ENCODE data around the gene SYT7.
"Not testable (repeated sequence)": the region's sequence is repeated elsewhere in the genome, so short reads cannot be mapped to it uniquely, and the experiment has no call there.

The SYT7 gene

DNA sequence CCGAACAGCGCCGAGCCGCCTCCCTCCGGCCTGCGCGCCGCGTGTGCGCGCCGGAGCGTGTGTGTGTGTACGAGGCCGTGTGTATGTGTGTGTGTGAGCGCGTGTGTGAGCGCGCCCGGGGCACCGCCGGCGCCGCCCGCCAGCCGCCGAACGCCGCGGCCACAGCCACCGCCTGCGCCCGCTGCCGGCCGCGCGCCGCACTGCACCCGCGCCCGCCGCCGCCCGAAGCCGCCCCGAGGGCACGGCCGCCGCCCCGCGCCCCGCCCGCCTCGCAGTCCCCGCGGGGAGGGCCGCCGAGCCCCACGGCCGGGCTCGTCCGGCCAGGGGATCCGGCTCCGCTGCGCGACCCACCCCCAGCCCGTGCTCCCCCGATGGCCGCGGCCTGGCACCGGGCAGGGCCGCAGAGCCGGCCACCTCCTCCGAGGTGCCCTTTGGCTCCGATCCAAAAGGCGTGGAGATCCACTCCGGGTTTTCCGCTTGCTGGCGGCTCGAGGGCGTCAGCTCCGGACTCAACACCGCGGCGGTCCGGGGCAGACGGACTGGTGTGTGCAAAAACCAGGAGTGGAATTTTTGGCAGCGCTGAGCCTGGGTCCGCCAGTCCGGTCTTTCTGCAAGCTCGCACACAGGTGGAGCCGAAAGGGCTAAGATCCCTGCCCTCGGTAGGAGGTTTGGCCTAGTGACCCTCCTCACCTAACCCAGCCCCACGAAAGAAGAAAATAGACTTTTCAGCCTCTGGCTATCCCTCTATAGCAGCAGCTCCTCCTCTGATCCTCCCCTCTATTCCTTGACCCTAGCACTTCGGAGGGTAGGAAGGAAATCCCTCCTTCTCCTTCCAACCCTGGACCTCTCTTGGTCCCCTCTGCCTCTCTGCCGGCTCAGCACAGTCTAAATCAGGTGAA lies at the start of gene SYT7:
Gene SYT7 (minus strand): TSS at position 47 of the 899 bp plus-strand sequence. CDS start 256 bp downstream, outside the sequence.
- peak; percentile 99 for DNase-seq
- Mint-ChIP-seq H3K36me3 (ENCODE audit: low read depth) (no peaks in the 10 kb centered on the region), H3K4me3 (peak within 1 kb of the TSS; percentile 69), H3K27ac (peak within 1 kb of the TSS; percentile 50), H3K9me3 (no peaks in the 10 kb centered on the region), H3K4me1 (ENCODE audit: low read depth) (peaks cover 8% of the 10 kb centered on the region), H3K27me3 (peaks cover 43% of the 10 kb centered on the region)

DNA sequence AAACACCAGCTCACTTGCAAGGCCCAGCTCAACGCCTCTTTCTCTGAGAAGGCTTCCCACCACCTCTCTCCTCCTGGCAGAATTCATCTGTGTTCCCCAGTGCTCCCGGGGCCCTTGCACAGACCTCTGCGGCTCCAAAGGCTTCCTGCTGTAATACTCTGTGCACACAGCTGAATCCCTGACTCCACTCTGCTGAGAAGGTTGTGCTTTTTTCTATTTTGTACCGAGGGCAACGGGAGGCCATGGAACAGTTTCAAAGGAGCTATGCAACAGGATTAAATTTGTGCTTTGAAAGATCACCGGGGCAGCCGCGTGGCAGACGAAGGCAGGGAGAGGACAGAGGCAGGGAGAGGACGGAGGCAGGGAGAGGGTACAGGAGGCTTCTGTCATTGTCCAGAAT lies 49.2 kb upstream of the SYT7 start:
- Mint-ChIP-seq H3K9me3 (no peaks in the 10 kb centered on the region), H3K27me3 (peaks cover 24% of the 10 kb centered on the region), H3K4me3 (no peak overlapping the region), H3K27ac (no peak overlapping the region), H3K4me1 (ENCODE audit: low read depth) (peaks cover 5% of the 10 kb centered on the region), H3K36me3 (ENCODE audit: low read depth) (no peaks in the 10 kb centered on the region)
- no peak for DNase-seq

GRCh38 chr11:61629082-61629833 lies 48.4 kb upstream of the SYT7 start:
- no peaks in the 10 kb centered on the region for H3K9me3 Mint-ChIP-seq
- no peak overlapping the region for H3K27ac Mint-ChIP-seq
- H3K36me3 Mint-ChIP-seq (ENCODE audit: low read depth), result no peaks in the 10 kb centered on the region
- peaks cover 5% of the 10 kb centered on the region for H3K4me1 Mint-ChIP-seq (ENCODE audit: low read depth)
- no peak overlapping the region for H3K4me3 Mint-ChIP-seq
- no peak for DNase-seq
- H3K27me3 Mint-ChIP-seq, result peaks cover 24% of the 10 kb centered on the region

- Mint-ChIP-seq H3K4me1 (ENCODE audit: low read depth) (peaks cover 5% of the 10 kb centered on the region), H3K27me3 (peaks cover 24% of the 10 kb centered on the region), H3K9me3 (no peaks in the 10 kb centered on the region), H3K36me3 (ENCODE audit: low read depth) (no peaks in the 10 kb centered on the region), H3K27ac (no peak overlapping the region), H3K4me3 (no peak overlapping the region)
- DNase-seq, result no peak
These were observed 47.7 kb upstream of the SYT7 start for GRCh38 chr11:61628662-61628970.

GRCh38 chr11:61627850-61628661 lies 47.2 kb upstream of the SYT7 start:
- Mint-ChIP-seq H3K36me3 (ENCODE audit: low read depth) (no peaks in the 10 kb centered on the region), H3K27ac (no peak overlapping the region), H3K4me3 (no peak overlapping the region), H3K9me3 (no peaks in the 10 kb centered on the region), H3K4me1 (ENCODE audit: low read depth) (peaks cover 5% of the 10 kb centered on the region), H3K27me3 (peaks cover 25% of the 10 kb centered on the region)
- DNase-seq, result peak; percentile 43

DNA sequence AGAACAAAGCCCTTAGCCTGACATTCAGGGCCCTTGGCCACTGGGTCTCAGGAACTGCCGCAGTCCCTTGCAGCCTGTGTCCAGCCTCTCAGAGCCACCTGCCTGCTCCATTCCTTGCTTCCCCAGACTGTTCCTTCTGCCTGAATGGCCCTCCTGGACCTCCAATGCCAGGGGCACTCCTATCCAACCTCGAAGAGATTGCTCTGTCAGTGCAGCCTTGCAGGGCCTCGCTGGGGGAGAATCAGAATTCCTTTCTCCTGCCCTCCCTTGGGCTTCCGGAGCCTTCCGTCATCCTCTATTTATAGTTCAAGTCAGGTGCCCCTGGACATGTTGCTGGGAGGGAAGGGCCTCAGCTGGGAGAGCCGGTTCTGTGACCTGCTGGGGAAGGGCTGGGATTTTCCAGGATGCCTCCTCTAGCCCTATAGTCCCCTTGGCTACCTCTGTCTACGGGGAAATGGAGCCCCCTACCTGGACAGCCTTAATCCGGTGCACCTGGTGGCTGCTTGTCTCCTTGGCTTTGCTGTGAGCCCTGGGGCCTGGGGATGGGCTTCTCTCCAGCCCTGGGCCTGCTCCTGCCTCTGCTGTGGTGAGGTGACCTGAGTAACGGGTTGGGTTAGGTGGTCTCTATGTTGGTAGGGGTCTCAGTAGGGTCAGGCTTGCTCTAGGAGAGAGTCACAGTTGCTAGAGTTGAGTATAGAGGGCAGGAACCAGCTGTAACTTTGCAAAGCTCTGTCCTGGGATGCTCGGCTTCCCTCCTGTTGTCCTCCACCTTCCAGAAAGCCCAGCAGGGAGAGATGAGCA lies 45.9 kb upstream of the SYT7 start:
- peaks cover 33% of the 10 kb centered on the region for H3K27me3 Mint-ChIP-seq
- no peaks in the 10 kb centered on the region for H3K36me3 Mint-ChIP-seq (ENCODE audit: low read depth)
- no peak for DNase-seq
- peaks cover 5% of the 10 kb centered on the region for H3K4me1 Mint-ChIP-seq (ENCODE audit: low read depth)
- no peaks in the 10 kb centered on the region for H3K9me3 Mint-ChIP-seq
- no peak overlapping the region for H3K4me3 Mint-ChIP-seq
- H3K27ac Mint-ChIP-seq, result no peak overlapping the region

DNA sequence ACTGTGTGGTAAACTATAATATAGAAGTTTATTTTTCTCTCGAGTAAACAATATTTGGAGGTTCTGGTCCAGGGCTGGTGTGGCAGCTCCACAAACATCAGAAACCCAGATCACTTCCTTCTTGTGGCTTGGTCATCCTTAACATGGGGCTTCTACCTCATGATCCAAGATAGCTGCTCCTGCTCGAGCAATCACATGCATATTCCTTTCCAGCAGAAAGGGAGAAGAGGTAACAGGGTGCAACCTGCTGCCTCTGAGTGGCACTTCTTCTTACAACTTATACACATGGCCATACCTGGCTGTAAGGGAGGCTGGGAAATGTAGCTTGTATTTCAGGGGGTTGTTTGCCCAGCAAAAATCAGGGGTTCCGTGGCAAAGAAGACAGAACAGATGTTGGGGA lies 44.6 kb upstream of the SYT7 start:
- peaks cover 5% of the 10 kb centered on the region for H3K4me1 Mint-ChIP-seq (ENCODE audit: low read depth)
- H3K4me3 Mint-ChIP-seq, result no peak overlapping the region
- H3K27ac Mint-ChIP-seq, result no peak overlapping the region
- DNase-seq, result no peak
- H3K27me3 Mint-ChIP-seq, result peaks cover 35% of the 10 kb centered on the region
- H3K36me3 Mint-ChIP-seq (ENCODE audit: low read depth), result no peaks in the 10 kb centered on the region
- no peaks in the 10 kb centered on the region for H3K9me3 Mint-ChIP-seq

DNA sequence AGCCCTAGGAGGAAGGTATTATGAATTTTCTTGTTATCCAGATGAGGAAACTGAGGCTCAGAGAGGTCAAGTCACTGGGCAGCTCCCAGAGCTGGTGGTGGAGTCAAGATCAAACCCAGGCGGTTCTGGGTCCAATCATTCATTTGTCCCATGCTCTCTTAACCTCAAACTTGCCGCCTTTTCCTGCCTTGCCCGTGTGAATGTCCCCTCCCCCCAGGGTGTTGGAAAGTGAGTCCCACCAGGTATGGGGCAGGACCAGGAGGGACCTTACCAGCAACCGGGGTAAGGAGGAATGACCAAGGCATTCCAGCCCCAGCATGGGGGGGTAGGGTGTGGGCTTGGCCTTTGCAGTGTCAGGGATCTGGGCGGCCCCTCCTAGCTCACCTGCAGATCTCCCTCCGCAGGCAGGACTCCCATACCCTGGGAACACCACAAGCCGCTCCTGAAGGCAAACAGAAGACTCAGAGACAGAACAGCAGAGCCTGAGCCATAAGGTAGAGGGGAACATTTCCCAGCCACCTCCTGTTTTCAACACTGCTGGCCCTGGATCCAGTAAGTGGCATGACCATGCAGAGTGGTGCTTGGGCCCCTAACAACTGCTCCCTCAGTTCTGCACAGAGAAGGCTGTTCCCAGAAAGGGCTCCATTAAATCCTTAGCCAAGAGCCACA lies 41.2 kb upstream of the SYT7 start:
- Mint-ChIP-seq H3K9me3 (no peaks in the 10 kb centered on the region), H3K36me3 (ENCODE audit: low read depth) (no peaks in the 10 kb centered on the region), H3K4me1 (ENCODE audit: low read depth) (no peaks in the 10 kb centered on the region), H3K27me3 (peaks cover 38% of the 10 kb centered on the region), H3K27ac (no peak overlapping the region), H3K4me3 (no peak overlapping the region)
- DNase-seq, result no peak

DNA sequence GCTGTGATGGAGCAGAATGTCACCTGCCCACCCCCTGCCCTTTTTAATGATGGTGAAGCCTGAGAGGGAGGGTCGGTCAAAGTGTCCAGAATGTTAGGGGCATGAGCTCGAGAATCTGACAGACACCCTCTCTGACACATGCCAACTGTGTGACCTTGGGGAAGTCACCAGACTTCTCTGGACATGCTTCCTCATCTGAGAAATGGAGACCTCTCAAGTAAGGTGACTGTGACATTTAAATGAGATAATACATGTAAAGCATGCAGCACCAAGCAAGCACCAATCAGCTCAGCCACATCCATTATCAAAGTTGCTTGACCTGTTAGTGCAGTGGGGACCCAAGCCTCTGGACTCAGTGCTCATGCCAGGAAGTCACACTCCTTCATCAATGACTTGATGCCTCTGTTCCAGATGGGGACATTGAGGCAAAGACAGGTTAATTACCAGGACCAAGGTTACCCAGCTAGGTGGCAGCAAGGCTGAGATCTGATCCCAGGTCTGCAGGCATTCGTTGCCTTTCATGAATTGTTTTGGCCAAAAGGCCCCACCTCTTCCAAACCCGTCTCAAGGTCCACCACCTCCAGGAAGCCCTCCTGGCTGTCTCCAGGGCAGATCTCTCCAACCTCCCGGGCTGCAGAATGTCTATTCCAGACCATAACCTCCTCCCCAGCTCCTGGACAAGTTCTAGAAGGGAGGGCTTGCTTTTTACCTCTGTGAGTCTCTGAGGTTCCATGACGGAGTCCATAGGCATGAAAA lies 38.8 kb upstream of the SYT7 start:
- H3K4me1 Mint-ChIP-seq (ENCODE audit: low read depth), result peaks cover 4% of the 10 kb centered on the region
- peaks cover 34% of the 10 kb centered on the region for H3K27me3 Mint-ChIP-seq
- H3K27ac Mint-ChIP-seq, result no peak overlapping the region
- H3K9me3 Mint-ChIP-seq, result no peaks in the 10 kb centered on the region
- DNase-seq, result no peak
- no peak overlapping the region for H3K4me3 Mint-ChIP-seq
- no peaks in the 10 kb centered on the region for H3K36me3 Mint-ChIP-seq (ENCODE audit: low read depth)

DNA sequence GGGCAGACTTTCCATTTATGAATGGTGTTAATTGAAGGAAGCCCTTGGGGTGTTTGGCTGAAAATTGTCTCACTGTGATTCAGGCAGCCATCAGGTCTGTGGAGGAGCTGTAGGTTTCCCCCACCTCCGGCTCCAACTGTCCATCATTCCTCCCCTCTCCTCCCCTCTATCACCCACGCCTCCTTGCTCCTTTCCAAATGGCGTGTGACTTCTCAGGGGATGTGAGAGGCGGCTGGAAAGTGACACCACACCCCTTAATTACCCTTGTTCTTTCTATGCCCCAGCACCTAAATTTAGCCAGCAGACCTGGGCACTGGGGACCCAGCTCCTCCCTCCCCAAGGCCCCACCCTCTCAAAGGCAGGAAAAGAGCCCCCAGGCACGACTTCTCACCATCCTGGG lies 38.1 kb upstream of the SYT7 start:
- peaks cover 36% of the 10 kb centered on the region for H3K27me3 Mint-ChIP-seq
- peaks cover 4% of the 10 kb centered on the region for H3K4me1 Mint-ChIP-seq (ENCODE audit: low read depth)
- no peaks in the 10 kb centered on the region for H3K9me3 Mint-ChIP-seq
- no peak for DNase-seq
- no peak overlapping the region for H3K27ac Mint-ChIP-seq
- no peaks in the 10 kb centered on the region for H3K36me3 Mint-ChIP-seq (ENCODE audit: low read depth)
- H3K4me3 Mint-ChIP-seq, result no peak overlapping the region

- DNase-seq, result no peak
- H3K27ac Mint-ChIP-seq, result no peak overlapping the region
- H3K27me3 Mint-ChIP-seq, result peaks cover 40% of the 10 kb centered on the region
- H3K4me1 Mint-ChIP-seq (ENCODE audit: low read depth), result peaks cover 4% of the 10 kb centered on the region
- no peak overlapping the region for H3K4me3 Mint-ChIP-seq
- no peaks in the 10 kb centered on the region for H3K36me3 Mint-ChIP-seq (ENCODE audit: low read depth)
- H3K9me3 Mint-ChIP-seq, result no peaks in the 10 kb centered on the region
These were observed 36.6 kb upstream of the SYT7 start for GRCh38 chr11:61617515-61617914.

GRCh38 chr11:61616434-61616833 lies 35.6 kb upstream of the SYT7 start:
- Mint-ChIP-seq H3K27ac (no peak overlapping the region), H3K27me3 (peaks cover 43% of the 10 kb centered on the region), H3K9me3 (no peaks in the 10 kb centered on the region), H3K4me1 (ENCODE audit: low read depth) (peaks cover 4% of the 10 kb centered on the region), H3K4me3 (no peak overlapping the region), H3K36me3 (ENCODE audit: low read depth) (no peaks in the 10 kb centered on the region)
- no peak for DNase-seq

- H3K27ac Mint-ChIP-seq; H3K9me3 Mint-ChIP-seq; H3K4me3 Mint-ChIP-seq; H3K4me1 Mint-ChIP-seq (ENCODE audit: low read depth); DNase-seq; H3K36me3 Mint-ChIP-seq (ENCODE audit: low read depth): not testable (repeated sequence)
- peaks cover 43% of the 10 kb centered on the region for H3K27me3 Mint-ChIP-seq
These were observed 33.9 kb upstream of the SYT7 start for GRCh38 chr11:61614782-61615181.
